Hematopoietic multipotent progenitor cell treated with erythropoietin and hydrocortisone succinate and interleukin-3 and kit ligand, for 8 days (in vitro differentiated cells): ENCODE measurements around the gene ATG9A.
A peak's percentile ranks its signal among the peaks of the same experiment; 100 is the strongest.

ENCODE experiments used
- DNase-seq: peaks from one replicate; pipeline ENCODE4 v3.0.0-alpha.2; 2015

Gene ATG9A

DNA sequence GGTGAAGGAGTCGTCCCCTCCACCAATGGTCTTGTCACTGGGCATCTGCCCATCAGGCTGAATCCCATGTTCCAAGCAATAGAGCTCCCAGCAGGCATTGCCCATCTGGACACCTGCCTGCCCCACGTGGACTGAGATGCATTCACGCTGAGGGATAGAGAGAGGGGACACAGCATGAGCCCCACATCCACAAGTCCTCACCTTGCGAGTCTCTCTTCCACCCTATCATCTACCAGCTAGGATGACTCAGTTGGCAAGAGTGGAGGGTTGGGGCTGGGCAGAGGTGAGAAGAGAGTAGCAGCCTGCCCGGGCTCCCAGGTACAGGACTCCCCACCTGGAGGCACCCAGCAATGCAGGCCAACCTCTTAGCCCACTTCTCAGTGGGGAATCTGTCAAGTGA, 22.6 kb upstream of the ATG9A start:
- no peak for DNase-seq

DNA sequence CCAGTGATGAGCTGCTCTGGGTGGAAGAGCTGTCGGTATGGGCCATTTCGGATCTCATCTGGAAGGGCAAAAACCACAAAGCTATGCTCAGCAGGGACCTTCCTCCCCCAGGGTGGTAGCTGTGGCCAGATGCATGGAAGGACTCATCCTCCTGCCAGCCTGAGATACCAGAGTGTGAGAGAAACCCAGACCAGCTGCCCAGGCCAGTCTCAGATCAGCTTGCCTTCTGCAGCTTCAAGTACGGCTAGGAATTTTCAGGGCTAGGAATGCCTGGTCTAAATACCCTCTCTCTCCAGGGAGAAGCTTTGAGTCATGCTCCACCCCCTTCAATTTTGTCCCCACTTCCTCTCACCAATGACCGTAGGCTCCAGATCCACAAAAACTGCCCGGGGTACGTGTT, 22.2 kb upstream of the ATG9A start:
- DNase-seq, result no peak

DNA sequence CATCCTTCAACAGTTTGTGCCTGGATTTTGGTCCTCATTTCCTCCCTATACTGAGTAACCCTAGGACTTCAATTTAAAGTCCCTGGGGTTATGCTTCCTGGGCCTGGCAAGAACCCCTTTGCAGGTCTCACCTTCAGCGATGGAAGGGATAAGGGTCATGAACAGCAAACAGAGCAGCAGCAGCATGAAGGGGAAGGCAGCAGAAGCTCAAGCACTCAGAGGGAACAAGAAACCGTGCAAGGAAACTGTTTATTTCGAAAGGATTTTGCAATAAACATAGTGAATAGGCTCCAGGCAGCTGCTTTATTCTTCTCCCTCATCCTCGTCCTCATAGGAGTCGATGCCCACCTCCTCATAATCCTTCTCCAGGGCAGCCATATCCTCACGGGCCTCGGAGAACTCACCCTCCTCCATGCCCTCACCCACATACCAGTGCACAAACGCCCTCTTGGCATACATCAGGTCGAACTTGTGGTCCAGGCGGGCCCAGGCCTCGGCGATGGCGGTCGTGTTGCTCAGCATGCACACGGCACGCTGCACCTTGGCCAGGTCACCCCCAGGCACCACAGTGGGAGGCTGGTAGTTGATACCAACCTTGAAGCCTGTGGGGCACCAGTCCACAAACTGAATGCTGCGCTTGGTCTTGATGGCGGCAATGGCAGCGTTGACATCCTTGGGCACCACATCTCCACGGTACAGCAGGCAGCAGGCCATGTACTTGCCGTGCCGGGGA, 20.8 kb upstream of the ATG9A start:
- DNase-seq, result no peak

DNA sequence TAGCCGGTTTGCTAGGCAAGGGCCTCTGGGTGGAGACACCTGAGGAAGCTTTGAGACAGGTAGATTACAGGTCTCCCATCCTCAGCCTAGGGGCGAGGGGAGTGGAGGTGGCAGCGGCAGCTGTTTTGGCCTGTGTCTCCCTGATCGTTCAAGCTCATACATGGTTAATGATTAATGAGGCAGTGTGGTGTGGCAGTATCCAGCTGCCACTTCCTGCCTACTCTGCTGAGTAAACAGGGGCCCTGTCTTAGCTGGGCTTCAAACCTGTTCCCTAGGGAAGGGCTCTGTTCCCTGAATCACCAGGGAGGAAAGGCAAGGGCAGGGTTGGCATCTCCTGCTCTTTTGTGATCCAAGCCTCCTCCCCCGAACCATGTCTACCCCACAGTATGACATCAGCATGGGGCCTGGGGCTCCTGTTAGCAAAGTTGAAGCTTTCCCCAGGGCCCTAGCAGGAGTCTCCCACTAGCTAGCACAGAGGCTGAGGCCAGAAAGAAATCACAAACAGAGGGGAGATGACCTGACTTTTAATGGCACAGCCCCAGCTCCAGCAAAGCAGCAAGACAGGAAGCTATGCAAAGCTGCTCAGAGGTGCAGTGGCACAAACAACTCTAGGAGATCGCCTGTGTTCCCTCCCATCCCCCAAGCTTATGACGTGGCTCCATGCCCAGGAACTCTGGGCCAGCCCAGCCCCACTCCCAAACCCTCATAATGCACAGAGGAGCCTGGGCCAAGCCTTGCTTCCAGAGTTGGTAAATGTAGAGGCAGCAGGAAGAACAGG, 20.0 kb upstream of the ATG9A start:
- peak; percentile 76 for DNase-seq

DNA sequence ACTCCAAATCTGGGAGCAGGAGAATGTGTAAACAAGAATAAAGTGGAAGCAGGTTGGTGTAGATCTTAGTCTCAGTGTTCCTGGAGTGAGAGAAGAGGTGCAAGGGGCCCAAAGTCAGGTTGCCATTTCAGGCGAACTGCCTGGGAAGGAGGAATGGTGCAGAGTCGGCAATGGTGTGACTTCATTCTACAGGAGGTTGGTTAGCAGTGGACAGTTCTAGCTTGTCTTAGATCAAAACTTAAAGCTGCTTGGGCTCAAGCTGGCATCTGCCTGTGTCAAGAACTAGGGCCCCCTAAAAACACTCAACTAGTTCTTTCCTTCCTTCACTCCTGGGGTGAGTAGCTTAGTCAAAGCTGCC, 19.4 kb upstream of the ATG9A start:
- DNase-seq, result no peak

DNA sequence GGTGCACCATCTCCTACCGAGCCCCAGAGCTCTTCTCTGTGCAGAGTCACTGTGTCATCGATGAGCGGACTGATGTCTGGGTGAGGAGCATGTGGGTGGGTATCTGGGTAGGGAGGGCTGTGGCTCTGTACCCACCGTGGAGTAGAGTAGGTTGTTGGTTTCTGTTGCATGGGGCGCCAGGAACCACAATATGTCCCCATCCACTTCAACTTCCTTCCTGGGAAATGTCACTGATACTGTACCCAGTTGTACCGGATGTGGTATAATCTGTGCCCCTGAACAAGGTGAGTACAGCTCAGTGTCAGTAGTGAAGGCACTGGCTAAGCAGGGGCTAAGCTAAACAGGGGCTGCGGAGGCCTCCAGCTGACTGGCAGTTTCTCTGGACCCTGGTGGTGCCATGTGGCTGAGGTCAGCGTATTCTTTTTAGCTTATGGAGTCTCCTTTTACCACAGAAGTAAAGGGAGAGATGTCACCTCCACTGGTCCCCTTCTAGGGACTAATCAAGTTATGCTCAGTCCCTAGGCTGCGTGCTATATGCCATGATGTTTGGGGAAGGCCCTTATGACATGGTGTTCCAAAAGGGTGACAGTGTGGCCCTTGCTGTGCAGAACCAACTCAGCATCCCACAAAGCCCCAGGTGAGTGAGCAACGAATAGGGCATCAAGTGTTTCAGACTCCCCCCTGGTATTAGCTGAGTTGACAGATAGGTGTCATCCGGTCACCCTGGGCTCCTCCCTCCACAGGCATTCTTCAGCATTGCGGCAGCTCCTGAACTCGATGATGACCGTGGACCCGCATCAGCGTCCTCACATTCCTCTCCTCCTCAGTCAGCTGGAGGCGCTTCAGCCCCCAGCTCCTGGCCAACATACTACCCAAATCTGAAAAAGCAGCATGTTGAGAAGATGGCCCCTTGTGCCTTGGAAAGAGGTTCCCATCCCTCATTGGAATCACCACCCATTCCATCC, 18.5 kb upstream of the ATG9A start:
- DNase-seq, result no peak

DNA sequence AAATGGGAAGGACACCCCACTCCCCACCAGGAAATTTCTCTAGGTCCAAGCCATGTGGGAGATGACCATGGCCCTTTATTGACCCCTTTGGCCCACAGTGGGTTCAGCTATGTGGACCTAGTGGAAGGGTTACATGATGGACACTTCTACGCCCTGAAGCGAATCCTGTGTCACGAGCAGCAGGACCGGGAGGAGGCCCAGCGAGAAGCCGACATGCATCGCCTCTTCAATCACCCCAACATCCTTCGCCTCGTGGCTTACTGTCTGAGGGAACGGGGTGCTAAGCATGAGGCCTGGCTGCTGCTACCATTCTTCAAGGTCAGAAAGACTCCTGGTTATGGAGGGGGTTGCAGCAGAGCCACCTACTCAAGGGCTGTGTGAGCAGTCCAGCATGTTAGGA, 17.1 kb upstream of the ATG9A start:
- DNase-seq, result no peak

DNA sequence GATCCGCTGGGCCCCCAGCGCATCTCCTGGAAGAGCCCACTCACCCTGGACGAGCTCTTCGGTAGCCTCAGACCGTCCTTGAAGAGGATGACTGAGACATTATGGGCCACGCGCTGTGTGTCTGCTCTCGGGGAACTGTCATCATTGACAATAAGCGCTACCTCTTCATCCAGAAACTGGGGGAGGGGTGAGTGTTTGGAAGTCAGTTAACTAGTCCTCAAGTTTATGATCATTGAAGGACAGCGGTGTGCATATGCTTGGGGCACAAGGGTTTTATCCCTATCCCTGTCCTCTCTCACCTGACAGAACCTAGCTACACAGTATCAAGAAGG, 16.4 kb upstream of the ATG9A start:
- peak; percentile 18 for DNase-seq

DNA sequence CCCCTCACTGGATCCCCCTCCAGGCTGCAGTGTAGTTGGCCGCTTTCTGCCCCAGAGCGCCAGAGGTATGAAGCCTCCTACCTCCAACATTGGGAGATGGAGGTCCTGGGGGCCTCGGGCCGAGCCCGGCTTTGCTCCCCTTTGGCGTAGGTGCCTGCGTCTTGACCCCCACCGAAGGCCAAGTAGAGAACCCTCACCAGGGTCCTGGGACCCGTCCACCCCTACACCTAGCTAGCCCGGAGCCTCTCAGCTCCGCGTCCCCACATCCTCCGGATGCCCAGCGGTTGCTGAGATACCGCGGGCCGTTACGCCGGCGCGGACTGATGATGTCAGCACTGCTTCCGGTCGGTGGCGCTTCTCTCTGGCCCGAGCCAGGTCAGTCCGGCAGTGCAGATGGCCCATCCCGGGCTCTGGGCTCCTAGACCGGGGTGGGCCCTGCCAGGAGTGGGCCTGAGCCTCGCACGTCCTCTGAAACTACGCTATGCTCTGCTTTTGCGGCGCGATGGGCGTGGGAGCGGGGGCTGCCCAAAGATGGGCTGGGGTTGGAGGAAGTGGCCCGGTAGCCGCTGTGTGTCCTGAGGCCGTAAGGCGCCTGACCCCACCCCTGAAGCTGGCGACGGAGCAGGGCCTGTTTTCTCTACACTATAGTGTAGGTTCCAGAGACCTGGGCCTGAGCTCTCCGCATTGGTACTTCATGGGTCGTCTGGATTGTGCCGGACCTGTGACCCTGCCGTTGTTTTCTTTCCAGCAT, 15.9 kb upstream of the ATG9A start, which contains the start of the genes GLB1L and STK16:
Gene GLB1L, minus strand, starts transcription at position 297 of the 751 bp plus-strand sequence. CDS start 1,871 bp downstream, outside the sequence.
Gene STK16, plus strand, starts transcription at position 332 of the 751 bp plus-strand sequence. CDS start 521 bp downstream, outside the sequence.
- DNase-seq, result peak; percentile 89

DNA sequence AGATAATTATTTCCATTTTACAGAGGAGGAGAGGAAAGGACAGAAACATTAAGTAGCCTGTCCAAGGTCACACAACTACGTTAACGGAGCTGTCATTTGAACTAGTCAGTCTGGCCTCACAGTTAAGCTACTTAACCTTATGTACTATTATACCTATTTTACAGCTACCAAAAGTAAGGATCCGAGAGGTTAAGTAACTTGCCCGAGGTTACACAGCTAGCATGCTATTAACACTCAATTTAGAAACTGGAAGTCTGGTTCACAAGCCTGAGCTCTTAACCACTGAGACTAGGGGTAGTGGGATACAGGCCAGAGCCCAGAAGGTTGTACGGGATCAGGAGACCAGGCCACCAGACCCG, 15.3 kb upstream of the ATG9A start:
- DNase-seq, result no peak

DNA sequence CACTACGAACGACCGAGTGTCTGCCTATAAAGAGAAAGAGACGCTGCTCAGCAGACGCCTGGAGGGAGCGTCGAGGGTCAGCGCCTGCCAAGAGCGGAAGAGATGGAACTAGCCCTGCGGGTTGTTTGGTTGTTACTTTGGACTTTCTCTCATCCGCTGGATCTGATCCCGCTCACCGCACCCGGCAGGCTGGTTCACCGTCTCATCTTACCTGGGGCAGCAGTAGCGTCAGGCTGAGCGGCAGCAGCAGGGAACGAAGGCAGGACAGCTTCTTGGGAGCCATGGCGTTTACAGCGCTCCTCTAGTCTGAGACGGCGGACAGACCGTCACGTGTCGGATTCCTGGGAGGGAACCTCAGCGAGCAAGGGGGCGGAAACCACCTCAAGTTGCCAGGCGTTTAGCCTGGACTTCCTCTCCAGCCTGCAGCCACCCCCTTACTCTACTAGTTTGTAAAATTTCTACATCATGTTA, 13.9 kb upstream of the ATG9A start:
- DNase-seq, result peak; percentile 21

DNA sequence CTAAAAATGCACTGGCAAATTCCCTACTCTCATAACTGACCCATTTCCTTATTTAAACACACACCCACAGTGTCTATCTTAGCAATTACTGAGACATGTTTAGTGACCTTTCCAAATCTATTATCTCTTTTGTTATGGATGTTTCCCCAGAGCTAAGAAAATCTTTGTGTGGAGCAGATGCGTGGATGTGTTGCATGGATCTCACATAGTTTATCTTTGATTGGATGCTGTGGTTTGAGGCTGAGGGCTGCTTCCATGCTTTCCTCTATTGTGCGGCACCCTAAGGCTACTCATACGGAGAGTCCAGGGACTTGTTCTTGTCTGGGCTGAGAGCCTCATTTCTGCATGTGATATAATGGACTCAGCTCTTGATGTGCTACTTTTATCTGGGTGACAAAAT, 4.9 kb upstream of the ATG9A start:
- no peak for DNase-seq

DNA sequence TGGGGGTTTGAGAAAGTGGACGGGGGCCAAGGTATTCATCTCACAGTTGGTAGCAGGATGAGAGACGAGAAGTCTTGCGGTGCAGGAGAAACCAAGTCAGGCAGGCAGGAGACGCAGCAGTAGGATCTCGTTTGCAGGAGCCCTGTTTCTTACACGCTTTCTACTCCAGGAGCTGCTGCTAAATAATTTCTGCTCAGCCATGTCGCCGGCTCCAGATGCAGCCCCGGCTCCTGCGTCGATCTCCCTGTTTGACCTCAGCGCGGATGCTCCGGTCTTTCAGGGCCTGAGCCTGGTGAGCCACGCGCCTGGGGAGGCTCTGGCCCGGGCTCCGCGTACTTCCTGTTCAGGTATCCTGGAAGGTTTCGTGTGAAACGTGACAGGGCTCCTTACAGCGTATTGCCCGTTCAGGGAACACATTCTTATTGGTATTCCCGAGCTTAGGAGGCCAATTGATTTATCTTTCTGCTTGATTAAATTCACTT, 664 bp upstream of the ATG9A start:
- DNase-seq, result peak; percentile 53

DNA sequence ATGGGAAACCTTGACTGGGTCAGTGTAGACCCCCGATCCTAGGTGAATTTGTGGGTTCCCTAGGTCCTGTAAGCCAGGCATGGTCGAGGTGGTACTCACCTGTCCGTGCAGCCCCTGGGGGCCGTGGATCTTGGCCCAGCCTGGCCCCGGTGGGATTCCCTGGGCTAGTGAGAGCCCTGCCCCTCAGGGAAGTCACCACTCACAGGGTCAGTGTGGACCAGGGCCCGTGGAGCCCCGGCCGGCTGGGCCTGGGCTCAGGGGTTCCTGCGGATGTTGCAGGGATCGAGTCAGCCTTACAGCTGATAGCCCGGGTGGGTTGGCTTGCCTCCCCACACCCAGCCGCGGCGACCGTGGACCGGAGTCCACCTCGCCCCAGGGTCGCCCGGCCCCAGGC, 528 bp downstream of the ATG9A start:
- no peak for DNase-seq

DNA sequence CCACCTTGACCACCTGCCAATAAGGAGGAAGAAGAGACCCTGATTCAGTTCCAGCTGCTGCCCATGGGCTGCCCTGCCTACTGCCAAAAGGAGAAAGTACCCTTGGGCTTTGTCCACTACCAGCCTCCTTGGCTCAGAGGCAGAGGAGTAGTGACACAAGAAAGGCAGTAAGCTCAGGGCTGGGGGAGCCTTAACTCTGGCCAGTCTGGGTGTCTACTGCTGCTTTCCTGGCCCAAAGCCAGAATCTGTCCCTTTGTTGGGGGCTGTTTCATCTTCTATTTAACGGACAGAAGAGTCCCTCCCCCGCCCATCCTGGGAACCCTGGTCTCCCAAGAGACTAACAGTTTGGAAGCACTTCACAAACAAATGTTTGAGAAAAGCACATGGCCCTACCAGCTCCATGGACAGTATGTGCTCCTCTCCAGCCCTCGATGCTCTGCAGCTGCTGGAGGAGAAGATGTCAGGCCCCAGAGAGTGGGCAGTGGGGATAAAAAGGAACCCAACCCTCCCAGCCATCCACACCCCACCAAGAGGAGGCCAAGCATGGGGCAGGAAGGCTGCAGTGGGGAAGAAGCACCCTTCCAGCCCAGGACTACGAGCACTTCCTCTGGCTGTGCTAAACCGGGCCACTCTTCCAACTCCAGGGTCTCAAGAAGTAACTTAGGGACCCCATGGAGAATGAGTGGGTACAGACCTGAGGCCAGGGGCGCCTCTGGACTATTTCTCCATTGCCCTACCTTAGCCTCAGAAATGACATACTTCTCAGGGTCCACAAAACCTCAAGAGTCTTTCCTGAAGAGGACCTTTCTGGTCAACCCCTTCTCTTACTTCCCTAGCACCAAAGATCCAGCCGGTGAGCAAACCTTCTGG, 1.2 kb downstream of the ATG9A start:
- no peak for DNase-seq

DNA sequence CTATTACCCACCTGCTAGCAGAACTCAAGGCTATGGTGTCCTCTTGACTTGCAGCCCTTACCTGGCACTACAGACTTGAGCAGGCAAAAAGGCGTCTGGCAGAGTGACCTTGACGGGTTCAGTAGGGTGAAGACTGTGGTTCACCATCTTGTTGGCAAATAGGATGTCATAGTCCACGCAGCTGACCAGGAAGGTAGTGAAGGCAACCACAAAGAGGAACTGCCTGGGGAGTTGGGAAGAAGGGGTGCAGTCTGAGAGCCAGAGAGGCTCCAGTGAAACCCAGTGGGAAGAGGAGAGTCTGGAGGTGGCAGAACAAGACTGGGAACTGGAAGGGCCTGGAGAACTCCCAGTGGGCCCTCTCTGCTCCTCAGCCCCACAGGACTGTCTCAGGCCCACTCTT, 4.1 kb downstream of the ATG9A start:
- DNase-seq, result no peak

DNA sequence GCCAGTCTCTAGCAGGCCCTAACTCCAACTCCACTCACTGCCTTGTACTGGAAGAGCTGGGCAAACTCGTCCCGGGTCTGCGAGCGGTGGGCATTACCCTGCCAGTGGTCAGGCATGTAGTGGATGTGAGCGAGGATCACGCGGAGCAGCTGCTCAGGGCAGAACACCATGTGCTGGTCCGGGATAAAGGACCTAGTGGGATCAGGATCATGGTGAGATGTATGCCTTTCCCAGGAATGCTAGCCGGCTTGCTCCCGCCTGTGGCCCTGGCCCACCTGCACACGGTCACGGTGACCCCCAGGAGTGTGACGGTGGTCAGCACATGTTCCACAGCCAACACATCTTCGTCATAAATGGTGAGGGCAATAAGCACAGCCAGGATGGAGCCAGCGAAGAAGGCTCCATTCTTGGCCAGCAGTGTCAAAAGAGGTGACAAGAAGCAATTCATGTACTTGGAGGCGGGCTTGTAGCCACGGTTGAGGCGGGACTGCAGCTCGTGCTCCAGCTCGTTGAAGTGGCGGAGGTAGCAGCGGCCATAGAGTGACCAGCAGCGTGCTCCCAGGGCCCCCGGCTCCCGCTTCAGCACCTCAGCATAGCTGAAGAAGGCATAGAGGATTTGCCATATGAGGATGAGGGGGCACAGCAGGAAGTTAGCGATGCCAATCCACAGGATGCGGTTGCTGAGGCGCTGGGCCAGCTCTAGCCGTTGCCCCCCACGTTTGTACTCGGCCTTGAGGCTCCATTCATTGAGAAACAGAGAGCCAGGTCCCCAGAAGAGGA, 5.4 kb downstream of the ATG9A start:
- no peak for DNase-seq

DNA sequence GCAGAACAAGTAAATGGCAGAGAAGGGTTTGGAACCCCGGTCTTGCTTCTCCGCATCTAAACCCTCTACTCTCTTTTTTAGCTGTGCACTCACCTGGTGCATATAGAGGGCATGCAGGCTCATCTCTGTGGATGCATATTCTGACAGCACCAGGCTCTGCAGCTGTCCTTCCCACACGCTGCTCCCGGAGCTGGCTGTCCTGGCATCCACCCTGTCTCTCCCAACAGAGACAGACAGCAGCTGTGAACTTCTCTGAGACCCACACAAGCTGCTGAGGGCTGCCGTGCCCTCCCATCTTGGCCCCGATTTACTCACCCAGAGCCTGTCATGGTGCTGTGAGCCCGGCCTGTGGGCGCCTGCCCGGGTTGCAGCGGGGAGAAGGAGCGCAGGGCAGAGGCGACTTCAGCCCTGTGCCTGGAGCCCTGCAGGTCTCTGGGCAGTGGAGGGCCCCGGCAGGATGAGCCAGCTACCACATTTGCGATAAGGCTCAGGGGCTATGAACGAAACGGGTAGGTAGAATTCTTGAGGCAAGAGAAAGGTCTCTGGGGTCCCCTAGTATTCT, 7.4 kb downstream of the ATG9A start:
- no peak for DNase-seq

DNA sequence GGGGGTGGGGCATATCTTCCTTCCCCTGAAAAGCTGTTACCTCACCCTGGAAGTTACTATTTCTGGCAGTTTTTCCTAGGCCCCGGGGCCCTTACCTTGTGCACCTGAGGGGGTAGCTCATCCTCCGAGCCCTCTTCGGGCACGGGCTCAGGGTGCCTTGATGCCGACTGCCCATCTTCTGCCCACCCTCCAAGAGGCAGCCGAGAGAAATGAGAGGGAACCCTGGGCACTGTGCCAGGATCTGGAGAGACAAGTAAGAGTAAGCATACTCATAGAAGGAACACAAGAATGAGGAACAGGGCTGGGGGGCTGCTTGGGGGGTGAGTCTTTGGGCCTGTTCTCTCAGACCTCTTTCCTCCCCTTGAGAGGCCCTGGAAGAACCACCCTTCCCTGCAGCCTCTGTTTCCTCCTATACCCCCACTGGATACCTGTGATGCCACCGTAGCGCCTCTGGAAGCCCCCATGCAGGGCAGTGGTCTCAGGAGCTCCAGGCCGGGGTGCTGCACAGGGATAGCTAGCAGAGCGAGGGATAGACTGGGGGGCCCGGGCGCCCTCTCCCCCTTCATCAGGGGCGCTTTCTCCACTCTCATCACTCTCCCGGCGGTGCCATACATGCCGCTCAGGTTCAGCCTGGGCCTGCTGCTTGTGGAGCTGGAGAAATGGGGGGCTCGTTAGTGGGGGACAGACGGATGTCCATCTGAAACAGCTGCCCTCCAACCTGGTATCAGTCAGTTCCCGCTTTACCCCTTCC, 8.6 kb downstream of the ATG9A start:
- DNase-seq, result peak; percentile 39
